ENCODE measurements around the gene DSC2. TPM values are rescaled to one million over a fixed set of nuclear protein-coding genes. Genes with fewer than 3 reads are reported as not detected.

DSC2 gene
- total and polyA plus RNA-seq, 4 donors: 2.3 to 15.4 (median 10.4) TPM

DNA sequence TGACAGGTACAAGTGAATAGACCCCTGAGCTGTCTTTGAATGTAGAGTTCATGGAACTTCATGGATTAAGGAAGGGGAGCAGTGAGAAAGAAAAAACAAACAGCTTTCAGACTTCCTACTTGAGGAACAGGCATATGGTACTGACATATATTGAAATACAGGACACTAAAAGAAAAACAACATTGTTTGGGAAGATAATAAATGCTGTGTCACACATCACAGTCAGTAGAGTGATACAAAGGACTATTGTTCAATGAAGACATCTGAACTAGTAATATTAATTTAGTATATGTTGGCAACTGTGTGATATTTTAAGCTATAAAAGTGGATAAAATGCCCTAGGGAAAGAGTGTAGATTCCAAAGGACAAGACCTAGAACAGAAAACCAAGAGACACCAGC lies 3.3 kb downstream of the DSC2 start:
- DNase-seq (no peak), ATAC-seq (ENCODE audit: insufficient read depth, low FRiP score) (no peak)
- Histone ChIP-seq H3K36me3 (ENCODE audit: control insufficient read depth in 4 of 4, insufficient read depth in 4 of 4, low read length in 4 of 4) (no peaks in the 10 kb centered on the region), H3K27me3 (ENCODE audit: control insufficient read depth in 3 of 3, insufficient read depth in 3 of 3, low read length in 2 of 3) (peaks cover 0 to 16% (median 15%) of the 10 kb centered on the region in 3 donors), H3K9ac (ENCODE audit: insufficient read depth in 1 of 2, low read length in 2 of 2) (no peak overlapping the region), H3K4me1 (ENCODE audit: control insufficient read depth in 5 of 5, insufficient read depth in 5 of 5, low read length in 5 of 5) (peaks cover 0 to 7% (median 5%) of the 10 kb centered on the region in 5 donors), H3K9me3 (ENCODE audit: control insufficient read depth in 4 of 4, insufficient read depth in 3 of 4, low read length in 3 of 4) (no peaks in the 10 kb centered on the region), H3K27ac (ENCODE audit: low read depth in 1 of 2, low read length in 1 of 2) (no peak overlapping the region), H3K4me3 (no peak overlapping the region)
- TF ChIP-seq, protein P1, sequence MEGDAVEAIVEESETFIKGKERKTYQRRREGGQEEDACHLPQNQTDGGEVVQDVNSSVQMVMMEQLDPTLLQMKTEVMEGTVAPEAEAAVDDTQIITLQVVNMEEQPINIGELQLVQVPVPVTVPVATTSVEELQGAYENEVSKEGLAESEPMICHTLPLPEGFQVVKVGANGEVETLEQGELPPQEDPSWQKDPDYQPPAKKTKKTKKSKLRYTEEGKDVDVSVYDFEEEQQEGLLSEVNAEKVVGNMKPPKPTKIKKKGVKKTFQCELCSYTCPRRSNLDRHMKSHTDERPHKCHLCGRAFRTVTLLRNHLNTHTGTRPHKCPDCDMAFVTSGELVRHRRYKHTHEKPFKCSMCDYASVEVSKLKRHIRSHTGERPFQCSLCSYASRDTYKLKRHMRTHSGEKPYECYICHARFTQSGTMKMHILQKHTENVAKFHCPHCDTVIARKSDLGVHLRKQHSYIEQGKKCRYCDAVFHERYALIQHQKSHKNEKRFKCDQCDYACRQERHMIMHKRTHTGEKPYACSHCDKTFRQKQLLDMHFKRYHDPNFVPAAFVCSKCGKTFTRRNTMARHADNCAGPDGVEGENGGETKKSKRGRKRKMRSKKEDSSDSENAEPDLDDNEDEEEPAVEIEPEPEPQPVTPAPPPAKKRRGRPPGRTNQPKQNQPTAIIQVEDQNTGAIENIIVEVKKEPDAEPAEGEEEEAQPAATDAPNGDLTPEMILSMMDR (IDR thresholded peaks at IDR 0.05; ENCODE audit: control extremely low read depth, extremely low read depth): no peak

DNA sequence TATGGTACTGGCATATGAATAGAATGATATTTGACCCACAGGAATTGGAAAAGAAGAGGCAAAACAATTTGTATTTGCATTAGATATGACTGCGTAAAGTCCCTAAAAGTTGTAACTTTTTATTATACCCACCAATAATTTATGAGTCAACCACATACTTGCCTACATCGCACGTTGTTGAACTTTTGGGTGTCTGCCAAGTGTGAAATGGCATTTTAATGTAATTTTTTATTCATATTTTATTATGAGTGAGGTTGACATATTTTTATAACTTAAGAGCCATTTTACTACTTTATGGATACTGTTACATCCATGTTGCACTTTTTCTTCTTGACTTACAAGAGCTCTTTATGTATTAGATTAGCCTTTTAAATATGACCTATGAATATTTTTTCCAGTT lies 4.6 kb downstream of the DSC2 start:
- Histone ChIP-seq H3K4me1 (ENCODE audit: control insufficient read depth in 5 of 5, insufficient read depth in 5 of 5, low read length in 5 of 5) (peaks cover 0 to 7% (median 5%) of the 10 kb centered on the region in 5 donors), H3K9ac (ENCODE audit: insufficient read depth in 1 of 2, low read length in 2 of 2) (no peak overlapping the region), H3K9me3 (ENCODE audit: control insufficient read depth in 4 of 4, insufficient read depth in 3 of 4, low read length in 3 of 4) (no peaks in the 10 kb centered on the region), H3K4me3 (no peak overlapping the region), H3K27ac (ENCODE audit: low read depth in 1 of 2, low read length in 1 of 2) (no peak overlapping the region), H3K27me3 (ENCODE audit: control insufficient read depth in 3 of 3, insufficient read depth in 3 of 3, low read length in 2 of 3) (peaks cover 0 to 15% (median 15%) of the 10 kb centered on the region in 3 donors), H3K36me3 (ENCODE audit: control insufficient read depth in 4 of 4, insufficient read depth in 4 of 4, low read length in 4 of 4) (no peaks in the 10 kb centered on the region)
- DNase-seq (no peak), ATAC-seq (ENCODE audit: insufficient read depth, low FRiP score) (no peak)
- 64 to 73% methylated on average over 3 of the region's 3 CpGs for WGBS, 2 donors
- TF ChIP-seq, protein P1 (IDR thresholded peaks at IDR 0.05; ENCODE audit: control extremely low read depth, extremely low read depth): no peak

DNA sequence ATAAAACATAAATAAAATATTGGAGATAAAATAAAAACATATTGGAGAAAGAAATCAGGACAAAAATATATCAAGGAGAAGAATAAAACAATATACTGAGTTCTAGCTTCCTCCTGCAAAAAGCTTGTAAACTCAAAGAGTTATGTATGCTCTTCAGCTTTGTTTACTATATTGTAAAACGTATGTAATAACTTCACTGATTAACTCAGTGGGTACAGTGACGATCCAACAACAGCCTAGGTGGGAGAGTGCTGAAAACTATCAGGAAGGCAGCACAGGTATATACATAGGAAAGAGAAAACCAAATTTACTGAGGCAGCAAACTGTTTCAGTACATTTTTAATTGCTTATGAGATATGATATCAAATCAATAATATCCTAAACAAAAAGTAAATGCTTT lies 8.3 kb downstream of the DSC2 start:
- H3K9ac ChIP-seq (ENCODE audit: insufficient read depth in 1 of 2, low read length in 2 of 2): no peak overlapping the region
- WGBS, 2 donors: 72 to 76% methylated on average over 2 of the region's 2 CpGs

More for the DNA sequence above, 8.3 kb downstream of the DSC2 start:
- ATAC-seq (ENCODE audit: insufficient read depth, low FRiP score) (no peak), DNase-seq (no peak)
- Histone ChIP-seq H3K36me3 (ENCODE audit: control insufficient read depth in 4 of 4, insufficient read depth in 4 of 4, low read length in 4 of 4) (peaks cover 0 to 6% (median under 1%) of the 10 kb centered on the region in 4 donors), H3K27me3 (ENCODE audit: control insufficient read depth in 3 of 3, insufficient read depth in 3 of 3, low read length in 2 of 3) (peaks cover 0 to under 1% (median 0%) of the 10 kb centered on the region in 3 donors), H3K4me3 (no peak overlapping the region), H3K27ac (ENCODE audit: low read depth in 1 of 2, low read length in 1 of 2) (no peak overlapping the region), H3K9me3 (ENCODE audit: control insufficient read depth in 4 of 4, insufficient read depth in 3 of 4, low read length in 3 of 4) (no peaks in the 10 kb centered on the region), H3K4me1 (ENCODE audit: control insufficient read depth in 5 of 5, insufficient read depth in 5 of 5, low read length in 5 of 5) (peaks cover 0 to 5% (median 0%) of the 10 kb centered on the region in 5 donors)
- TF ChIP-seq, protein P1 (IDR thresholded peaks at IDR 0.05; ENCODE audit: control extremely low read depth, extremely low read depth): no peak
